ENCODE results near the gene FRG2B. TPM values are rescaled to one million over a fixed set of nuclear protein-coding genes. Genes with fewer than 3 reads are reported as not detected.
"Not testable (repeated sequence)": the region's sequence is repeated elsewhere in the genome, so short reads cannot be mapped to it uniquely, and the experiment has no call there.

Gene FRG2B
- total RNA-seq = not detected in 2 replicates

GRCh38 chr10:133626695-133627094 is at the start of gene FRG2B:
FRG2B (minus strand) TSS chr10:133626795; CDS start chr10:133626742, 53 bp downstream.
- H3K4me3 Mint-ChIP-seq (ENCODE audit: low read depth); H3K27me3 Mint-ChIP-seq (ENCODE audit: low read depth); intact Hi-C loops (cut with micrococcal nuclease); H3K9me3 Mint-ChIP-seq; H3K36me3 Mint-ChIP-seq (ENCODE audit: low read depth); DNase-seq (ENCODE audit: low spot score); H3K27ac Mint-ChIP-seq; H3K4me1 Mint-ChIP-seq (ENCODE audit: low read depth): not testable (repeated sequence)

DNA sequence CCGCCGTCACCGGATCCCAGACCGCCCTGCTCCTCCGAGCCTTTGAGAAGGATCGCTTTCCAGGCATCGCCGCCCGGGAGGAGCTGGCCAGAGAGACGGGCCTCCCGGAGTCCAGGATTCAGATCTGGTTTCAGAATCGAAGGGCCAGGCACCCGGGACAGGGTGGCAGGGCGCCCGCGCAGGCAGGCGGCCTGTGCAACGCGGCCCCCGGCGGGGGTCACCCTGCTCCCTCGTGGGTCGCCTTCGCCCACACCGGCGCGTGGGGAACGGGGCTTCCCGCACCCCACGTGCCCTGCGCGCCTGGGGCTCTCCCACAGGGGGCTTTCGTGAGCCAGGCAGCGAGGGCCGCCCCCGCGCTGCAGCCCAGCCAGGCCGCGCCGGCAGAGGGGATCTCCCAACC is 40.9 kb upstream of the FRG2B start:
- H3K27ac Mint-ChIP-seq; intact Hi-C loops (cut with micrococcal nuclease); H3K9me3 Mint-ChIP-seq; H3K36me3 Mint-ChIP-seq (ENCODE audit: low read depth); H3K4me1 Mint-ChIP-seq (ENCODE audit: low read depth); DNase-seq (ENCODE audit: low spot score); H3K4me3 Mint-ChIP-seq (ENCODE audit: low read depth): not testable (repeated sequence)
- H3K27me3 Mint-ChIP-seq (ENCODE audit: low read depth) = peaks cover 15% of the 10 kb centered on the region

DNA sequence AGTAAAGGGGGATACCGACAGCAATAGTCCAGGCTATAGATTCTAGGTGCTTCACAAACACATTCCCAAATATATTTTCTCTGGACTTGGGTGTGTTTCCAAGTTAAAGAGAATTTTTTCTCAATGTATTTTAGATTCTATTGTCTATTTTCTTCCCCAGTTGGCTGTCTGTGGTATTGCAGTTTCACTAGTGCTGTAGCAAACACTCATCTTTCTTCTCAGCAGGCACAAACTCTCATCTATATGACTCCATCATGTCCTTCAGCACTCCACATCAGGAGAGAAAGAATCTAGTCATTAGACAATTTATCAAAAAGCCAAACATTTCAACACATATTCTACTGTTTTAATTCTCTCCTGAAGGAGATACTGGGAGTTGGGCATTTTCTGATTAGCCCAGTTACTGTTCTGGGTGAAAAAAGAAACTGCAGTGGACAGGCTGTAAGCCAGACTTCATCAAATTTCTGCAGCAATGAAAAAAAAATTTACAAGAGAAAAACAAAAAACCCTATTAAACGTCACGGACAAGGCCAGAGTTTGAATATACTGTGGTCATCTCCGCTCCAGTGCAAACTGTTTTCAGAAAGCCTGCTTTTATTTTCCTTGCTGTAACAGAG is 37.1 kb upstream of the FRG2B start:
- not testable (repeated sequence) for H3K4me1 Mint-ChIP-seq (ENCODE audit: low read depth)

DNA sequence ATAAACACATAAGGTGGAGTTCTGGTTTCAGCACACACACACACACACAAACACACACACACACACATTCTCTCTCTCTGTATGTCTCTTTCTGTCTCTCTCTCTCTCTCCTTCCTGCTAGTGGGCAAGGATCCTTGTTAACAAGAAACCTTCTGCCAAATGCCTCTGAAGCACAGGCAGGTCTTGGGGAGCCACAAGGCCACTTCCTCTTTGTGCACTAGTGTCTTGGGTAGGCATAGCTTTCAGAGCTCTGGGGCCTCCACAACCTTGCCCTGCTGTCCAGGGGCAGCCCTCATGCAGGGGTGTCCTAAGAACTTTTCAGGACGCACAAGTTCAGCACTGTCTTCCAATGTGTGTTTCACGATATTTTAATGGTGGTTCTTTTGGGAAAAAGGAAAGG is 34.5 kb upstream of the FRG2B start:
- intact Hi-C loops (cut with micrococcal nuclease); H3K27ac Mint-ChIP-seq; H3K4me3 Mint-ChIP-seq (ENCODE audit: low read depth); DNase-seq (ENCODE audit: low spot score); H3K36me3 Mint-ChIP-seq (ENCODE audit: low read depth); H3K9me3 Mint-ChIP-seq; H3K4me1 Mint-ChIP-seq (ENCODE audit: low read depth): not testable (repeated sequence)
- peaks cover 20% of the 10 kb centered on the region for H3K27me3 Mint-ChIP-seq (ENCODE audit: low read depth)

More for the DNA sequence above, 37.1 kb upstream of the FRG2B start:
- H3K27me3 Mint-ChIP-seq (ENCODE audit: low read depth) = peaks cover 20% of the 10 kb centered on the region
- H3K36me3 Mint-ChIP-seq (ENCODE audit: low read depth); DNase-seq (ENCODE audit: low spot score); H3K9me3 Mint-ChIP-seq; H3K27ac Mint-ChIP-seq; intact Hi-C loops (cut with micrococcal nuclease); H3K4me3 Mint-ChIP-seq (ENCODE audit: low read depth): not testable (repeated sequence)

- H3K9me3 Mint-ChIP-seq; DNase-seq (ENCODE audit: low spot score); H3K4me3 Mint-ChIP-seq (ENCODE audit: low read depth); H3K27ac Mint-ChIP-seq; H3K36me3 Mint-ChIP-seq (ENCODE audit: low read depth); intact Hi-C loops (cut with micrococcal nuclease); H3K4me1 Mint-ChIP-seq (ENCODE audit: low read depth): not testable (repeated sequence)
- peaks cover 20% of the 10 kb centered on the region for H3K27me3 Mint-ChIP-seq (ENCODE audit: low read depth)
Observed at GRCh38 chr10:133660516-133660915, 33.9 kb upstream of the FRG2B start.

DNA sequence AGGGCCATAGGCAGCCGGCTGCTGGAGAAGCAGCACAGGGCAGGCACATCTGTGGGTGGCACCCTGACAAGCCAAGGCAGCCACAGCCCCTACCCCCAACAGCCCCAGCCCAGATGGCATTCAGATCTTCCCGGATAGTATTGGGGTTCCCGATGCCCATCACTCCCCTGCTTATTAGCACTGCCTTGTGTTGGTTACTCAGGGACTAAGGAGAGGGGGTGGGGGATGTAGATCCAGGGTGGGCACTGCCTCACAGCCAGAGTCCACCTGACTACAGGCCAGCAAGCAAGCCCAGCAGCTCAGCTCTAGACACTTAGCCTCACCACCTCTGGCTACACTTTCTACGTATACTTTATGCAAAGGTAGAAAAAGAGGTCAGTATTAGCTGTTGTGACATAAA is 30.7 kb upstream of the FRG2B start:
- H3K36me3 Mint-ChIP-seq (ENCODE audit: low read depth); intact Hi-C loops (cut with micrococcal nuclease); H3K4me1 Mint-ChIP-seq (ENCODE audit: low read depth); H3K27me3 Mint-ChIP-seq (ENCODE audit: low read depth); H3K4me3 Mint-ChIP-seq (ENCODE audit: low read depth); H3K27ac Mint-ChIP-seq; DNase-seq (ENCODE audit: low spot score); H3K9me3 Mint-ChIP-seq: not testable (repeated sequence)

GRCh38 chr10:133648872-133649455 is 22.4 kb upstream of the FRG2B start:
- intact Hi-C loops (cut with micrococcal nuclease); H3K4me1 Mint-ChIP-seq (ENCODE audit: low read depth); H3K27me3 Mint-ChIP-seq (ENCODE audit: low read depth); H3K27ac Mint-ChIP-seq; H3K4me3 Mint-ChIP-seq (ENCODE audit: low read depth); DNase-seq (ENCODE audit: low spot score); H3K36me3 Mint-ChIP-seq (ENCODE audit: low read depth); H3K9me3 Mint-ChIP-seq: not testable (repeated sequence)

DNA sequence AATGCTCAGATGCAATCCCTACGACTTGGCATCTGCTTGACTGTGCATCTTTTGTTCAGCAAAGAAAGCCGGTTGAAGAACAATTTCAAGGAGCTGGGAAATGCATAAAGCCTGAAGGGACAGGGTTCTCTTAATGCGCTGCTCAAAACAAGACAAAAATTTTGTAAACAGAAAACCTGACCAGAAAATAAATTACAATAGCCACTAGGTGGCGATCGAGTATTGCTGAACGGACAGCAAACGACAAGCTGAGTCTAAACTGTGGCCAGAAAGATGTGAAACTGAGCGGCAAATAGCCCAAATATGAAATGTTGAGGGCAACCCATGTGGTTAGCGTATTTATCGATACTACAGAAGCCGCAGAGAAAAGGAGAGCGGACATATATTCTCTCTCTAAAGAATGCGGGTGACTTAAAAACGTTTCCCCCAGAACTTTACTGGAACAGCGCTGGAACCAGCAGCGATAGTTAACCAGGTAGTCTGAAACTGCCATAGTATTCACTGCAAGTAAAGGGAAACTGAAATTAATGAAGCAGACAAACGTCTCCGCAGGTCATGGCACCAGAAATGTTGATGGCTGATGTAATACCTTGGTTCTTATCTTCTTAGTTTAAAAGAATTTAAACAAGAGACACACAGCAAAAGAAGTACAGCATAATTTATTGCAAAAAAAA is 20.6 kb upstream of the FRG2B start:
- H3K27me3 Mint-ChIP-seq (ENCODE audit: low read depth); H3K9me3 Mint-ChIP-seq; H3K4me3 Mint-ChIP-seq (ENCODE audit: low read depth); H3K4me1 Mint-ChIP-seq (ENCODE audit: low read depth); intact Hi-C loops (cut with micrococcal nuclease); H3K36me3 Mint-ChIP-seq (ENCODE audit: low read depth); H3K27ac Mint-ChIP-seq: not testable (repeated sequence)
- DNase-seq (ENCODE audit: low spot score) = peak; percentile 17

- H3K27ac Mint-ChIP-seq; intact Hi-C loops (cut with micrococcal nuclease); H3K4me1 Mint-ChIP-seq (ENCODE audit: low read depth); DNase-seq (ENCODE audit: low spot score); H3K9me3 Mint-ChIP-seq; H3K36me3 Mint-ChIP-seq (ENCODE audit: low read depth): not testable (repeated sequence)
- peak overlapping the region; percentile 2 for H3K4me3 Mint-ChIP-seq (ENCODE audit: low read depth)
- H3K27me3 Mint-ChIP-seq (ENCODE audit: low read depth) = peaks cover 14% of the 10 kb centered on the region
Observed at GRCh38 chr10:133637846-133638235, 11.2 kb upstream of the FRG2B start.

DNA sequence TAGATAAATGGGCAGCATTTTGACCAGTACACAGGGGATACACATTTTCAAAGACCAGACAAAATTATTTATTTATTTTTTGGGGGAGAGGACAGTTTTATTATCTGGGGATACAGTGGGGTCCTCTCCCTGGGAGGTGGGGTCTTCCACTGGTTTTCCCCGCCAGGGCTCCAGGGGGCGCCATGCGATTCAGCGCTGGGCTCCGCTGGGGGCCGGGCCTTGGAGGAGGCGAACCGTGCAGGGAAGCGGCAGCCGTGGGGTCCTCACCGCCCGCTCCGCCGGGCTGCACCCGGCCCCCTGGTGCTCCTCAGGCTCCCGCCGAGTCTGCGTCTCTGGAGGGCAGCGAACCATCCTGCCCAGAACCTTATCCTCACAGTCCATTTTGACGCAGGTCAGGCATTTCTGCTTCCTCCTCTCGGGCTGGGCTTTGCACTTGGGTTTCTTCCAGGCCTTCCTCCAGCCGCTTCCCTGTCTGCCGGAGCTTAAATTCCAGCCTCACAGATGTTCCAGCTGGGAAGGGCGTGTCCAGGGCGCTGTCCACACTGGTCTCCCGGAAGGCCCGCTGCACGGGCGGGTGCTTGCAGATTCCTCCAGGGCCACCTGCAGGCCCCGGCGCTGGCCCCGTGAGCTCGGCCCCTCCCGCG is 10.7 kb upstream of the FRG2B start:
- intact Hi-C loops (cut with micrococcal nuclease); H3K4me3 Mint-ChIP-seq (ENCODE audit: low read depth); H3K27ac Mint-ChIP-seq; H3K9me3 Mint-ChIP-seq; DNase-seq (ENCODE audit: low spot score); H3K4me1 Mint-ChIP-seq (ENCODE audit: low read depth); H3K36me3 Mint-ChIP-seq (ENCODE audit: low read depth): not testable (repeated sequence)
- H3K27me3 Mint-ChIP-seq (ENCODE audit: low read depth) = peaks cover 14% of the 10 kb centered on the region

- H3K4me3 Mint-ChIP-seq (ENCODE audit: low read depth); DNase-seq (ENCODE audit: low spot score); H3K9me3 Mint-ChIP-seq; intact Hi-C loops (cut with micrococcal nuclease); H3K36me3 Mint-ChIP-seq (ENCODE audit: low read depth); H3K27ac Mint-ChIP-seq; H3K4me1 Mint-ChIP-seq (ENCODE audit: low read depth): not testable (repeated sequence)
- H3K27me3 Mint-ChIP-seq (ENCODE audit: low read depth) = peaks cover 11% of the 10 kb centered on the region
Observed at GRCh38 chr10:133630723-133631249, 4.2 kb upstream of the FRG2B start.

DNA sequence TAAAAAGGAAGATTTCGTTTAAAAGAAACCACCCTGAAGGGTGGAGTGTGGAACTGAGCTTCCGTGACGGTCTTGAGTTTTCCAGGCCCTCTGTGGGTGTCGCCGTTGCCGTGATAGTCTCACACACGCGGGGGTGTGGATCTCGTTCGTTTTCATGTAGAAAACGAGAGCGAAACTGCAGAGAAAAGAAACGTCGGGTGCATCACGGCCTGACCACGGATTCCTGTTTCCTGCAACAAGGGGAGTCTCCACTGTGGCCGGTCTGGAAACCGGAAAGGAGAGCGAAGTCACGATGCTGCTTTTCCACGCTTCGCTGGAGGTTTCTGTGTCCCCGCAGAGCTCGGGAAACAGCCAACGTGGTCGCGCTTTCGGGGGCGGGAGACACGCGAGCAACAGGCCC is 4.1 kb downstream of the FRG2B start:
- H3K27ac Mint-ChIP-seq; H3K4me3 Mint-ChIP-seq (ENCODE audit: low read depth); H3K27me3 Mint-ChIP-seq (ENCODE audit: low read depth); H3K9me3 Mint-ChIP-seq; H3K36me3 Mint-ChIP-seq (ENCODE audit: low read depth); DNase-seq (ENCODE audit: low spot score); intact Hi-C loops (cut with micrococcal nuclease); H3K4me1 Mint-ChIP-seq (ENCODE audit: low read depth): not testable (repeated sequence)

DNA sequence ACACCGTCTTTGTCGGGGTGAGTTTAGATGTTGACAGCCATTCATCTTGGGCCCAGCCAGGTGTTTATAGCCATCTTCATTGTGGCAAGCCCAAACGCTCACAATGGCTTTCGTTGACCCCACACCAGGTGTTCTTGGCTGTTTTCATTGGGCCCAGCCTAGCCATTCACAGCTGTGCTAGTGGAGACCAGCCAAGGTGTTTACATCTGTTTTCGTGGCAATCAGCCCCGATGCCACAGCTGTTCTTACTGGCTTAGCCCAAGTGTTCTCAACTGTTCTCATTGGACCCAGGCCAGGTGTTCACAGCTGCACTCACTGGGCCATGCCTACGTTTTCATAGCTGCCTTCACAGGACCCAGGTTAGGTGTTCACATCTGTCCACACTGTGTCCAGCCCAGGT is 7.7 kb downstream of the FRG2B start:
- Mint-ChIP-seq H3K4me1 (ENCODE audit: low read depth) (no peaks in the 10 kb centered on the region), H3K27me3 (ENCODE audit: low read depth) (peaks cover 9% of the 10 kb centered on the region), H3K9me3 (no peaks in the 10 kb centered on the region), H3K36me3 (ENCODE audit: low read depth) (no peaks in the 10 kb centered on the region), H3K27ac (no peak overlapping the region), H3K4me3 (ENCODE audit: low read depth) (no peak overlapping the region)
- DNase-seq (ENCODE audit: low spot score) = no peak
- intact Hi-C loops (cut with micrococcal nuclease) = no loop called here

Data from activated T-helper 2 cell treated with anti-CD3 and anti-CD28 coated beads, Interferon-gamma antibody, Interleukin-2, Interleukin-4, amounts not matched to agents 10 μg/mL and 5 μg/mL and 100 μg/mL, durations not matched to agents 14 hours and 24 hours and 36 hours (primary cell).